Cardiac muscle cell (in vitro differentiated cells and primary cell): ENCODE measurements around the gene CSMD2. TPM values are rescaled to one million over a fixed set of nuclear protein-coding genes. Genes with fewer than 3 reads are reported as not detected.
A peak's percentile ranks its signal among the peaks of the same experiment; 100 is the strongest.

Experiments
- DNase-seq, 2 donors: peaks; one replicate each; pipeline versions ENCODE4 v3.0.0 to v3.0.0-alpha.2; 2010 to 2017; ENCODE audit warnings: low read depth in 1 of 2, low spot score in 1 of 2
- H3K27ac ChIP-seq: fragments of 200-600 bp; sonication (generic); 2 replicates; pipeline ENCODE4 v1.5.1; 2016
- H3K27me3 ChIP-seq: fragments of 200-600 bp; sonication (generic); 2 replicates; pipeline ENCODE4 v1.6.0; 2016; ENCODE audit warnings: control low read depth
- H3K36me3 ChIP-seq: fragments of 200-600 bp; sonication (generic); 2 replicates; pipeline ENCODE4 v1.5.1; 2016; ENCODE audit warnings: control low read depth
- H3K4me1 ChIP-seq: fragments of 200-600 bp; sonication (generic); 2 replicates; pipeline ENCODE4 v1.8.1; 2017; ENCODE audit warnings: low read depth, mild to moderate bottlenecking, mixed run types
- H3K4me3 ChIP-seq: fragments of 200-600 bp; sonication (generic); 2 replicates; pipeline ENCODE4 v1.5.1; 2016; ENCODE audit warnings: mild to moderate bottlenecking
- H3K9me3 ChIP-seq: fragments of 200-600 bp; sonication (generic); 2 replicates; pipeline ENCODE4 v1.5.1; 2017; ENCODE audit warnings: low read depth, mild to moderate bottlenecking, control low read depth
- CTCF ChIP-seq: IDR thresholded peaks from 2 replicates; pipeline ENCODE4 v1.5.1; 2012; ENCODE audit warnings: low read depth, mild to moderate bottlenecking, low read length
- polyA plus RNA-seq: library from polyadenylated mRNA; unstranded; fragments of >200 nt; fragmentation: Nextera tagmentation; extraction: Ambion mirVana; gene quantifications from 2 replicates; pipeline ENCODE4 v1.2.1, GENCODE V29; 2016
- total RNA-seq: library from RNA; depleted of rRNA; stranded (reverse); fragments of >200 nt; gene quantifications from 2 replicates; pipeline ENCODE4 v1.2.3, GENCODE V29; 2016

The CSMD2 gene
- total and polyA plus RNA-seq, 2 experiments from 2014 or later: 0.24 TPM; not detected in 1

- no peak for DNase-seq
- Histone ChIP-seq H3K4me3 (no peak overlapping the region), H3K4me1 (no peaks in the 10 kb centered on the region), H3K27me3 (no peaks in the 10 kb centered on the region), H3K36me3 (peaks cover 7% of the 10 kb centered on the region), H3K9me3 (no peaks in the 10 kb centered on the region), H3K27ac (no peak overlapping the region)
- TF ChIP-seq CTCF: no peak
Observed at GRCh38 chr1:33488624-33489023, 676.4 kb downstream of the CSMD2 start.

- Histone ChIP-seq H3K36me3 (peaks cover 9% of the 10 kb centered on the region), H3K9me3 (no peaks in the 10 kb centered on the region), H3K4me3 (no peak overlapping the region), H3K27me3 (no peaks in the 10 kb centered on the region), H3K4me1 (no peaks in the 10 kb centered on the region), H3K27ac (no peak overlapping the region)
- no peak for TF ChIP-seq CTCF
- DNase-seq: no peak
Observed at GRCh38 chr1:33482412-33482811, 682.6 kb downstream of the CSMD2 start.

GRCh38 chr1:33477451-33477850, 687.6 kb downstream of the CSMD2 start:
- Histone ChIP-seq H3K9me3 (no peaks in the 10 kb centered on the region), H3K27ac (no peak overlapping the region), H3K27me3 (no peaks in the 10 kb centered on the region), H3K4me3 (no peak overlapping the region), H3K4me1 (no peaks in the 10 kb centered on the region), H3K36me3 (peaks cover 9% of the 10 kb centered on the region)
- no peak for TF ChIP-seq CTCF
- DNase-seq: no peak

- no peak for TF ChIP-seq CTCF
- H3K4me3 ChIP-seq: no peak overlapping the region
- H3K36me3 ChIP-seq: no peaks in the 10 kb centered on the region
- DNase-seq: no peak
- no peaks in the 10 kb centered on the region for H3K27me3 ChIP-seq
- no peaks in the 10 kb centered on the region for H3K9me3 ChIP-seq
- H3K4me1 ChIP-seq: peaks cover 3% of the 10 kb centered on the region
- no peak overlapping the region for H3K27ac ChIP-seq
Observed at GRCh38 chr1:33473900-33474299, 691.1 kb downstream of the CSMD2 start.

- no peaks in the 10 kb centered on the region for H3K9me3 ChIP-seq
- TF ChIP-seq CTCF: no peak
- H3K27me3 ChIP-seq: no peaks in the 10 kb centered on the region
- peak within 1 kb of the TSS; percentile 37 for H3K27ac ChIP-seq
- peaks cover 3% of the 10 kb centered on the region for H3K4me1 ChIP-seq
- H3K4me3 ChIP-seq: peak within 1 kb of the TSS; percentile 43
- H3K36me3 ChIP-seq: no peaks in the 10 kb centered on the region
- peak; percentile 98 to 99 for DNase-seq
Observed at GRCh38 chr1:33472269-33472980, 692.6 kb downstream of the CSMD2 start, which contains the start of gene ZSCAN20. Gene ZSCAN20 (plus strand): TSS chr1:33472645. CDS start chr1:33479289, 6,644 bp downstream.
